ENCODE data around the gene RNF168. TPM values are rescaled to one million over a fixed set of nuclear protein-coding genes. Genes with fewer than 3 reads are reported as not detected.

The RNF168 gene
- total RNA-seq, 1 experiment from 2014 or later: 25.1 TPM

GRCh38 chr3:196518966-196519717 lies 15.6 kb upstream of the RNF168 start:
- H2AFZ ChIP-seq (ENCODE audit: low read depth, low read length, poor library complexity, severe bottlenecking): peak overlapping the region; percentile 94
- no peaks in the 10 kb centered on the region for H3K9me3 ChIP-seq (ENCODE audit: control insufficient read depth in 1 of 2, insufficient read depth in 1 of 2, low read depth in 1 of 2, low read length in 2 of 2)
- no peaks in the 10 kb centered on the region for H3K9me2 ChIP-seq (ENCODE audit: insufficient read depth)
- no peak overlapping the region for H3K27ac ChIP-seq (ENCODE audit: low read depth, low read length)
- CTCF ChIA-PET: interaction anchor here (0.5 to 2.9 kb wide), 12 partner anchors 9 to 660 kb away, joined by 3 to 14 read pairs (median 6); no protein-coding TSS in a partner anchor
- H3K4me1 ChIP-seq (ENCODE audit: control insufficient read depth in 1 of 2, insufficient read depth in 2 of 2, low read length in 2 of 2): peaks cover 2 to 7% of the 10 kb centered on the region in 2 experiments; a peak in 2 of 4 replicates
- DNase-seq (ENCODE audit: low read depth, low spot score) (peak; percentile 86), ATAC-seq (peak; percentile 94)
- H3K27me3 ChIP-seq (ENCODE audit: insufficient read depth, low read length): no peaks in the 10 kb centered on the region
- no peak overlapping the region for H3K9ac ChIP-seq (ENCODE audit: low read length)
- TF ChIP-seq CBX3 (IDR thresholded peaks at IDR 0.05; ENCODE audit: low read depth) (0 out of 2 replicates have a peak, but pooled peaks have one; percentile 48), YY1 (IDR thresholded peaks at IDR 0.05; ENCODE audit: extremely low read depth, insufficient replicate concordance, low read depth, low read length) (no peak), CEBPB (IDR thresholded peaks at IDR 0.05; ENCODE audit: low read depth) (no peak), MAX (IDR thresholded peaks at IDR 0.05) (peak; percentile 95), RAD21 (IDR thresholded peaks at IDR 0.05; ENCODE audit: low read depth) (peak; percentile 99), CTCF (IDR thresholded peaks at IDR 0.05 in 2 of 3, conservative IDR thresholded peaks at IDR 0.05 in 1 of 3; ENCODE audit: borderline replicate concordance in 1 of 3, insufficient read depth in 1 of 3, low read depth in 2 of 3, low read length in 2 of 3) (peak; percentile 57 to 91 (median 87))
- H3K36me3 ChIP-seq (ENCODE audit: control insufficient read depth in 1 of 2, insufficient read depth in 2 of 2, low read length in 2 of 2): no peaks in the 10 kb centered on the region
- POLR2A ChIA-PET: no interaction called here
- H4K20me1 ChIP-seq (ENCODE audit: insufficient read depth): no peaks in the 10 kb centered on the region
- BruUV-seq (replicated peaks): no TSS peak
- RAD21 ChIA-PET (ENCODE audit: low non-redundant PET in 1 of 2, low total read pairs in 2 of 2, uncharacterized antibody in 2 of 2, unreplicated experiment in 2 of 2): interaction anchor here (0.5 to 1.5 kb wide), 7 partner anchors 33 to 459 kb away, joined by 3 to 6 read pairs (median 4); no protein-coding TSS in a partner anchor
- no peaks in the 10 kb centered on the region for H3K79me2 ChIP-seq (ENCODE audit: insufficient read depth, low read length)
- H3K4me2 ChIP-seq (ENCODE audit: low read length): peak overlapping the region; percentile 28; the same call in 1 of the 2 replicates
- intact Hi-C loops (cut with micrococcal nuclease): loop anchor here (1.0 to 2.0 kb wide), 5 partner anchors 32 to 656 kb away; no protein-coding TSS in a partner anchor
- H3K4me3 ChIP-seq (replicated peaks in 1 of 2; ENCODE audit: low read depth in 1 of 2, low read length in 2 of 2): no peak overlapping the region
